Measurements from ENCODE around the gene BIN1. TPM values are rescaled to one million over a fixed set of nuclear protein-coding genes. Genes with fewer than 3 reads are reported as not detected.

Gene BIN1
- total RNA-seq, 1 donor from 2014 or later = 15.8 TPM

- Histone ChIP-seq H3K9me3 (replicated peaks) (no peaks in the 10 kb centered on the region), H3K27me3 (ENCODE audit: low read depth) (peaks cover 68% of the 10 kb centered on the region), H3K27ac (replicated peaks) (no peak overlapping the region), H3K36me3 (no peaks in the 10 kb centered on the region), H3K4me1 (no peaks in the 10 kb centered on the region), H3K4me3 (no peak overlapping the region)
- no peak for DNase-seq
- no peak for TF ChIP-seq CTCF (IDR thresholded peaks at IDR 0.05; ENCODE audit: borderline replicate concordance)
- intact Hi-C loops (cut with micrococcal nuclease) = no loop called here
Observed at GRCh38 chr2:127012215-127012614, 94.7 kb downstream of the BIN1 start.

- Histone ChIP-seq H3K9me3 (replicated peaks) (no peaks in the 10 kb centered on the region), H3K36me3 (no peaks in the 10 kb centered on the region), H3K4me1 (no peaks in the 10 kb centered on the region), H3K4me3 (no peak overlapping the region), H3K27me3 (ENCODE audit: low read depth) (peaks cover 66% of the 10 kb centered on the region), H3K27ac (replicated peaks) (no peak overlapping the region)
- intact Hi-C loops (cut with micrococcal nuclease) = no loop called here
- DNase-seq = no peak
- no peak for TF ChIP-seq CTCF (IDR thresholded peaks at IDR 0.05; ENCODE audit: borderline replicate concordance)
Observed at GRCh38 chr2:127011796-127012195, 95.2 kb downstream of the BIN1 start.

- no peak overlapping the region for H3K27ac ChIP-seq (replicated peaks)
- no peak for TF ChIP-seq CTCF (IDR thresholded peaks at IDR 0.05; ENCODE audit: borderline replicate concordance)
- intact Hi-C loops (cut with micrococcal nuclease) = no loop called here
Observed at GRCh38 chr2:127011231-127011661, 95.7 kb downstream of the BIN1 start.

GRCh38 chr2:127008265-127009015 lies 98.5 kb downstream of the BIN1 start:
- intact Hi-C loops (cut with micrococcal nuclease) = no loop called here
- TF ChIP-seq CTCF (IDR thresholded peaks at IDR 0.05; ENCODE audit: borderline replicate concordance) = no peak

More at GRCh38 chr2:127011231-127011661, 95.7 kb downstream of the BIN1 start:
- H3K9me3 ChIP-seq (replicated peaks) = no peaks in the 10 kb centered on the region
- no peaks in the 10 kb centered on the region for H3K4me1 ChIP-seq
- no peak overlapping the region for H3K4me3 ChIP-seq
- no peak for DNase-seq
- H3K36me3 ChIP-seq = no peaks in the 10 kb centered on the region
- peaks cover 61% of the 10 kb centered on the region for H3K27me3 ChIP-seq (ENCODE audit: low read depth)

GRCh38 chr2:127007652-127008051 lies 99.3 kb downstream of the BIN1 start:
- no peak overlapping the region for H3K27ac ChIP-seq (replicated peaks)
- intact Hi-C loops (cut with micrococcal nuclease) = no loop called here
- H3K4me3 ChIP-seq = no peak overlapping the region
- H3K4me1 ChIP-seq = no peaks in the 10 kb centered on the region
- no peaks in the 10 kb centered on the region for H3K36me3 ChIP-seq
- no peaks in the 10 kb centered on the region for H3K9me3 ChIP-seq (replicated peaks)
- peaks cover 25% of the 10 kb centered on the region for H3K27me3 ChIP-seq (ENCODE audit: low read depth)
- no peak for TF ChIP-seq CTCF (IDR thresholded peaks at IDR 0.05; ENCODE audit: borderline replicate concordance)
- DNase-seq = no peak

More at GRCh38 chr2:127008265-127009015, 98.5 kb downstream of the BIN1 start:
- H3K27ac ChIP-seq (replicated peaks) = no peak overlapping the region
- no peak for DNase-seq
- H3K9me3 ChIP-seq (replicated peaks) = no peaks in the 10 kb centered on the region
- peaks cover 33% of the 10 kb centered on the region for H3K27me3 ChIP-seq (ENCODE audit: low read depth)
- no peaks in the 10 kb centered on the region for H3K4me1 ChIP-seq
- no peaks in the 10 kb centered on the region for H3K36me3 ChIP-seq
- no peak overlapping the region for H3K4me3 ChIP-seq
